ENCODE data around the gene SAA1.

Gene SAA1

GRCh38 chr11:18315893-18316292, 49.8 kb downstream of the SAA1 start:
- Histone ChIP-seq H3K4me2 (ENCODE audit: low read depth, low read length, poor library complexity, severe bottlenecking) (no peak overlapping the region), H3K9ac (ENCODE audit: low read length) (no peak overlapping the region), H3K79me2 (ENCODE audit: insufficient read depth, low read length) (peaks cover 82% of the 10 kb centered on the region), H3K9me2 (replicated peaks; ENCODE audit: insufficient read depth, low read length) (no peaks in the 10 kb centered on the region), H3K36me3 (ENCODE audit: low read length) (peaks cover 15% of the 10 kb centered on the region), H3K27me3 (ENCODE audit: low read length) (no peaks in the 10 kb centered on the region), H2AFZ (ENCODE audit: low read depth, low read length, severe bottlenecking) (no peak overlapping the region), H4K20me1 (ENCODE audit: low read depth, low read length) (no peaks in the 10 kb centered on the region), H3K4me3 (ENCODE audit: insufficient read depth, low read length, poor library complexity, severe bottlenecking) (no peak overlapping the region), H3K9me3 (ENCODE audit: insufficient read depth, low read length) (no peaks in the 10 kb centered on the region), H3K27ac (ENCODE audit: low read depth, low read length) (no peak overlapping the region), H3F3A (ENCODE audit: insufficient read depth) (peaks cover 14% of the 10 kb centered on the region; the same call in 1 of the 2 replicates)
- no peak for TF ChIP-seq EZH2phosphoT487 (conservative IDR thresholded peaks at IDR 0.05; ENCODE audit: low read length)
- TF ChIP-seq, protein P1, sequence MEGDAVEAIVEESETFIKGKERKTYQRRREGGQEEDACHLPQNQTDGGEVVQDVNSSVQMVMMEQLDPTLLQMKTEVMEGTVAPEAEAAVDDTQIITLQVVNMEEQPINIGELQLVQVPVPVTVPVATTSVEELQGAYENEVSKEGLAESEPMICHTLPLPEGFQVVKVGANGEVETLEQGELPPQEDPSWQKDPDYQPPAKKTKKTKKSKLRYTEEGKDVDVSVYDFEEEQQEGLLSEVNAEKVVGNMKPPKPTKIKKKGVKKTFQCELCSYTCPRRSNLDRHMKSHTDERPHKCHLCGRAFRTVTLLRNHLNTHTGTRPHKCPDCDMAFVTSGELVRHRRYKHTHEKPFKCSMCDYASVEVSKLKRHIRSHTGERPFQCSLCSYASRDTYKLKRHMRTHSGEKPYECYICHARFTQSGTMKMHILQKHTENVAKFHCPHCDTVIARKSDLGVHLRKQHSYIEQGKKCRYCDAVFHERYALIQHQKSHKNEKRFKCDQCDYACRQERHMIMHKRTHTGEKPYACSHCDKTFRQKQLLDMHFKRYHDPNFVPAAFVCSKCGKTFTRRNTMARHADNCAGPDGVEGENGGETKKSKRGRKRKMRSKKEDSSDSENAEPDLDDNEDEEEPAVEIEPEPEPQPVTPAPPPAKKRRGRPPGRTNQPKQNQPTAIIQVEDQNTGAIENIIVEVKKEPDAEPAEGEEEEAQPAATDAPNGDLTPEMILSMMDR (IDR thresholded peaks at IDR 0.05; ENCODE audit: insufficient read depth, low read length, poor library complexity, severe bottlenecking): no peak

- Histone ChIP-seq H2AFZ (ENCODE audit: low read depth, low read length, severe bottlenecking) (no peak overlapping the region), H4K20me1 (ENCODE audit: low read depth, low read length) (no peaks in the 10 kb centered on the region), H3K27me3 (ENCODE audit: low read length) (no peaks in the 10 kb centered on the region), H3K9me2 (replicated peaks; ENCODE audit: insufficient read depth, low read length) (no peaks in the 10 kb centered on the region), H3K9me3 (ENCODE audit: insufficient read depth, low read length) (no peaks in the 10 kb centered on the region), H3K36me3 (ENCODE audit: low read length) (peaks cover 12% of the 10 kb centered on the region), H3K27ac (ENCODE audit: low read depth, low read length) (no peak overlapping the region), H3K4me3 (ENCODE audit: insufficient read depth, low read length, poor library complexity, severe bottlenecking) (no peak overlapping the region), H3F3A (ENCODE audit: insufficient read depth) (0 out of 2 replicates have a peak, but pooled peaks cover 11% of the 10 kb centered on the region), H3K4me2 (ENCODE audit: low read depth, low read length, poor library complexity, severe bottlenecking) (no peak overlapping the region), H3K79me2 (ENCODE audit: insufficient read depth, low read length) (peaks cover 85% of the 10 kb centered on the region), H3K9ac (ENCODE audit: low read length) (no peak overlapping the region)
- TF ChIP-seq, protein P1 (IDR thresholded peaks at IDR 0.05; ENCODE audit: insufficient read depth, low read length, poor library complexity, severe bottlenecking): no peak
- TF ChIP-seq EZH2phosphoT487 (conservative IDR thresholded peaks at IDR 0.05; ENCODE audit: low read length): no peak
These were observed 51.5 kb downstream of the SAA1 start for GRCh38 chr11:18317551-18317950.
